ENCODE data around the gene MZT1.

MZT1 gene

DNA sequence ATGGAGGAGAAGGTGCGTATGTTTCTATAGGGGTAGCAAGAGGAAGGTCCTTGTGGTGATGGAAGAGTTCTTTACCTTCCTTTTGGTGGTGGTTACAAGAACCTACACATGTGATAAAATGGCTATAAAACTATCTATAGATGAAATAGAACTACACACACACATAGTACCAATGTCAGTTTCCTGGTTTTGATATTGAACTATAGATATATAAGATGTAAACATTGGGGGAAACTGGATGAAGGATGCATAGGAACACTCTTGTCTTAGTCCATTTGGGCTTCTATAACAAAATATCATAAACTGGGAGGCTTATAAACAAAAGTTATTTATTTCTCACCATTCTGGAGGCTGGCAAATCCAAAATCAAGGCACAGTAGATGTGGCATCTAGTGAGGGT is 47.1 kb downstream of the MZT1 start:
- DNase-seq (ENCODE audit: low spot score): no peak

DNA sequence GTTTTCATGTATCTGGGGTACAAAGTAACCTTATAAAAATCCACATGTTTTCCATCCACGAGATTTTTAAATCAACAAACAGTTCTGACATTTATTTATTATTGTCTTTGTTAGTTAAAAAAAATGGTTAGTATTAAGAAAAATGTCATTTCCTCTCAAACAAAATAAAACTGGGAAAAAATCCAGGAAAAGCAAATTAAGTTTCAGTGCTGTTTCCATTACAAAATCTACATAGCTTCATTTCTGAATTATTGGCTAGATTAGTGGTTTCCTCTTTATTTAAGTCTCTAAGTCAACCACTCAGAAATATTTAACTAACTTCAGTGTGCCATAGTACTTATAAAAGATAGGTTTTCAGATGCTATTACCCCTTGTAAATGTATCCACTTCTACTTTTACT is 49.1 kb downstream of the MZT1 start:
- no peak for DNase-seq (ENCODE audit: low spot score)

DNA sequence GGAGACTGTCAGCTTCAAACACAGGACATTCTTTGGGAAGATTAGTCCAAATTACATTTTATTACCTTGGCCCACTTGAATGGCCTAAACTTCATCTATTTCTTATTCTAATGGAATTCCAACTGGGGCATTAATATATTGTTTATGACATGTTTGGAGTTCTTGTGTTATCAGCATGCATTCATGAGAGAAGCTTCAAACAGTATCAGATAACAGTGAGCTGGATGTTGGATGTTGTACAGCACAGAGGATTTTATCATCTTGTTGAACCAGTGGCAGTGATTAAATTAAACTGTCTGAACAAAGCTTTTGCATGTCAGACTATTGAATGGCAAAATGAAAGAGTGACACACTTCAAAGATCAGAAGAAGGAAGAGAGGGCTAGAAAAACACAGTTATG is 50.0 kb downstream of the MZT1 start:
- no peak for DNase-seq (ENCODE audit: low spot score)

DNA sequence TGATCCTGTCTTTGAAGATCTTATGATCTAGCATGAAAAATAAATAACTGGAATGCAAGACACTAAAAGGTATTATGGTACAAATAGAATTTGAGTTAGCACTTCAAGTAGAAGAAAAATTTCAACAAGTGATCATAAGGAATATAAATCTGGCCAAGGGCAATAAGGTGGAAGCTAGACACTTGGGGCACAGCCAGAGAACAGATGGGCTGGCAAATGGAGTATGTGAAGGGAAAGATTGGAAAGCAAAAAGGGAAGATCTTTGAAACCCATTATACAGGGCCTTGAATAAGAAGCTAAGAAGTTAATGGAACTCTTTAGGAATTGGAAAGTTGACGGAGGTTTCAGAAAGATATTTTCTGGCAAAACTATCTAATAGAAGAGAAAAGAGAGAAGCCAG is 61.0 kb downstream of the MZT1 start:
- no peak for DNase-seq (ENCODE audit: low spot score)

DNA sequence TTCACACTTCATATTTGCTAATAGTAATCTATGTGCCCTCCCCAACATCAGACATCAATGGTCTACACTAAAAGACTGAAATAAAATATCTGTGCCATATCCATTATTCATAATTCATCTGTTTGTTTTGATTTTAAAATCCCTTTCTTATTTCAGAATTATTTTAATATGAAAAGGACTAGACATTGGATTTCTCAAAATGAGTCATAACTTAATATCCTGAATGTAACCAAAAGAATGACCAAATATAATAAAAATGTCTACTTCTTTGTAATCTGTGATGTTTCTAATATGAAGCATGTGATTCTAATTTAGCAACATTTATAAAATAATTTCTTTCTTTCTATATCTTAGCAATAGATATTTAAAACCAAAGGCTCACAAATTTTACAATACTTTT is 64.9 kb downstream of the MZT1 start:
- DNase-seq (ENCODE audit: low spot score): no peak

Data from CD4-positive, alpha-beta T cell treated with Interleukin-2 at 100 ng/mL for 4 hours (primary cell).